ENCODE results near the gene NEMP1. TPM values are rescaled to one million over a fixed set of nuclear protein-coding genes. Genes with fewer than 3 reads are reported as not detected.

Gene NEMP1
- total and polyA plus RNA-seq, 10 of the 15 experiments (the other 5 are each of a cell fraction or from before 2014, with no cell fraction given): 4.0 to 45.9 (median 19.8) TPM

DNA sequence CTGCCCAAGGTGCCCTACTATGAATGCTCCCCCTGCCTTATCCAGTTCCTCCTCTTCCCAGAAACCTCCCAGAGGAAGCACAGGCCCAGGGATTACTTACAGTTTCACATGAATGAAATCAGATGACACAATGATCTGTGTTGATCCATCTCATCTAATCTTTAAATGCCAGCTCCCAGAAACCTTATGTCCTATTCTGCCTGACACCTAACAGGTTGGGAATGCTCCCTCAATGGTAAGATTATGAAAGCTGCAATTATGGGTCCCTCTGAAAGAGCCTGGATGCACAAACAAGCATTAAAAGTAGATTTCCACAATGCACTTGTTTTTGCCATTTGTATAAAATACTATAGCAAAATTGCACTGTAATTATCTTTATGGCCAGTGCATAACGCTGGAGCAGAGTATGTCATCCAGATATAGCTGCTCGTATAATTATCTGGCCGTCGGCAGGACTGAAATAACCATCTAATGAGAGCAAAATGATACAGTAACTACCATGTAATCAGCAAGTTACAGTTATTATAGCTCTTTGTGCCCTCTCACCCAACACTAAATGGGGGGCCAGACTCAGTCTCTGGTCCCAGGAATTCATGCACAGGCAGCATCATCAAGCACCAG is 67.9 kb downstream of the NEMP1 start:
- Histone ChIP-seq H4K20me1 (ENCODE audit: control insufficient read depth, insufficient read depth) (no peaks in the 10 kb centered on the region), H3K27me3 (replicated peaks in 1 of 2; ENCODE audit: control insufficient read depth in 2 of 2, insufficient read depth in 2 of 2, low read length in 1 of 2) (no peaks in the 10 kb centered on the region), H2AFZ (ENCODE audit: control insufficient read depth, low read depth, low read length) (no peak overlapping the region), H3K79me2 (ENCODE audit: control insufficient read depth, insufficient read depth, low read length) (peaks cover 4% of the 10 kb centered on the region), H3K4me2 (ENCODE audit: control insufficient read depth, insufficient read depth) (0 out of 2 replicates have a peak overlapping the region, but pooled peaks have one; percentile 72), H3K4me3 (no peak overlapping the region), H3K27ac (ENCODE audit: control insufficient read depth, insufficient read depth) (no peak overlapping the region), H3K36me3 (ENCODE audit: control insufficient read depth in 2 of 2, insufficient read depth in 2 of 2, low read length in 1 of 2) (no peaks in the 10 kb centered on the region), H3K4me1 (ENCODE audit: control insufficient read depth, insufficient read depth, low read length) (peaks cover 26% of the 10 kb centered on the region), H3K9me3 (replicated peaks; ENCODE audit: control insufficient read depth, insufficient read depth, low read length) (no peaks in the 10 kb centered on the region), H3K9ac (ENCODE audit: control insufficient read depth, insufficient read depth, low read length) (no peak overlapping the region)
- no peak for DNase-seq (ENCODE audit: low read depth, low spot score)
- WGBS (ENCODE audit: insufficient coverage, insufficient replicate concordance, low lambda C conversion rate, missing lambda C conversion rate): 72% methylated on average over 4 of the region's 4 CpGs
- intact Hi-C loops (cut with micrococcal nuclease; ENCODE audit: unreplicated experiment) (no loop called here), in situ Hi-C loops (cut with MboI) (no loop called here)
- SMC1A ChIA-PET (ENCODE audit: uncharacterized antibody, unreplicated experiment): interaction anchor here (1.0 to 9.2 kb wide), 5 partner anchors 20 to 248 kb away, joined by 3 to 54 read pairs (median 8); partner anchors contain the start of gene STAT6
- RAD21 ChIA-PET (ENCODE audit: unreplicated experiment): interaction anchor here (1.0 to 1.8 kb wide), 8 partner anchors 9 to 285 kb away, joined by 3 to 7 read pairs (median 4); partner anchors contain the start of genes NACA and STAT6
- CTCF ChIA-PET: interaction anchor here (0.8 to 9.5 kb wide), 10 partner anchors 9 to 362 kb away, joined by 3 to 117 read pairs (median 5); partner anchors contain the start of gene STAT6
- POLR2A ChIA-PET: interaction anchor here (1.6 kb wide), 1 partner anchor 101 kb away, joined by 7 read pairs; the partner anchor contains the start of gene STAT6
- BruUV-seq (replicated peaks): no TSS peak
- no peak for ATAC-seq
- FAIRE-seq: no peak
- TF ChIP-seq, protein P1, sequence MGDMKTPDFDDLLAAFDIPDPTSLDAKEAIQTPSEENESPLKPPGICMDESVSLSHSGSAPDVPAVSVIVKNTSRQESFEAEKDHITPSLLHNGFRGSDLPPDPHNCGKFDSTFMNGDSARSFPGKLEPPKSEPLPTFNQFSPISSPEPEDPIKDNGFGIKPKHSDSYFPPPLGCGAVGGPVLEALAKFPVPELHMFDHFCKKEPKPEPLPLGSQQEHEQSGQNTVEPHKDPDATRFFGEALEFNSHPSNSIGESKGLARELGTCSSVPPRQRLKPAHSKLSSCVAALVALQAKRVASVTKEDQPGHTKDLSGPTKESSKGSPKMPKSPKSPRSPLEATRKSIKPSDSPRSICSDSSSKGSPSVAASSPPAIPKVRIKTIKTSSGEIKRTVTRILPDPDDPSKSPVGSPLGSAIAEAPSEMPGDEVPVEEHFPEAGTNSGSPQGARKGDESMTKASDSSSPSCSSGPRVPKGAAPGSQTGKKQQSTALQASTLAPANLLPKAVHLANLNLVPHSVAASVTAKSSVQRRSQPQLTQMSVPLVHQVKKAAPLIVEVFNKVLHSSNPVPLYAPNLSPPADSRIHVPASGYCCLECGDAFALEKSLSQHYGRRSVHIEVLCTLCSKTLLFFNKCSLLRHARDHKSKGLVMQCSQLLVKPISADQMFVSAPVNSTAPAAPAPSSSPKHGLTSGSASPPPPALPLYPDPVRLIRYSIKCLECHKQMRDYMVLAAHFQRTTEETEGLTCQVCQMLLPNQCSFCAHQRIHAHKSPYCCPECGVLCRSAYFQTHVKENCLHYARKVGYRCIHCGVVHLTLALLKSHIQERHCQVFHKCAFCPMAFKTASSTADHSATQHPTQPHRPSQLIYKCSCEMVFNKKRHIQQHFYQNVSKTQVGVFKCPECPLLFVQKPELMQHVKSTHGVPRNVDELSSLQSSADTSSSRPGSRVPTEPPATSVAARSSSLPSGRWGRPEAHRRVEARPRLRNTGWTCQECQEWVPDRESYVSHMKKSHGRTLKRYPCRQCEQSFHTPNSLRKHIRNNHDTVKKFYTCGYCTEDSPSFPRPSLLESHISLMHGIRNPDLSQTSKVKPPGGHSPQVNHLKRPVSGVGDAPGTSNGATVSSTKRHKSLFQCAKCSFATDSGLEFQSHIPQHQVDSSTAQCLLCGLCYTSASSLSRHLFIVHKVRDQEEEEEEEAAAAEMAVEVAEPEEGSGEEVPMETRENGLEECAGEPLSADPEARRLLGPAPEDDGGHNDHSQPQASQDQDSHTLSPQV (IDR thresholded peaks at IDR 0.05): no peak
- no peak for TF ChIP-seq ZNF24 (IDR thresholded peaks at IDR 0.05)
- TF ChIP-seq WRNIP1 (IDR thresholded peaks at IDR 0.05; ENCODE audit: borderline replicate concordance, low read depth, low read length): no peak
- no peak for TF ChIP-seq MEF2B (IDR thresholded peaks at IDR 0.05; ENCODE audit: partially characterized antibody, poor library complexity, severe bottlenecking)
- no peak for TF ChIP-seq RELA (IDR thresholded peaks at IDR 0.05; ENCODE audit: borderline replicate concordance, partially characterized antibody)
- no peak for TF ChIP-seq ASH2L (IDR thresholded peaks at IDR 0.05; ENCODE audit: borderline replicate concordance, low read depth)
- TF ChIP-seq, protein P2, sequence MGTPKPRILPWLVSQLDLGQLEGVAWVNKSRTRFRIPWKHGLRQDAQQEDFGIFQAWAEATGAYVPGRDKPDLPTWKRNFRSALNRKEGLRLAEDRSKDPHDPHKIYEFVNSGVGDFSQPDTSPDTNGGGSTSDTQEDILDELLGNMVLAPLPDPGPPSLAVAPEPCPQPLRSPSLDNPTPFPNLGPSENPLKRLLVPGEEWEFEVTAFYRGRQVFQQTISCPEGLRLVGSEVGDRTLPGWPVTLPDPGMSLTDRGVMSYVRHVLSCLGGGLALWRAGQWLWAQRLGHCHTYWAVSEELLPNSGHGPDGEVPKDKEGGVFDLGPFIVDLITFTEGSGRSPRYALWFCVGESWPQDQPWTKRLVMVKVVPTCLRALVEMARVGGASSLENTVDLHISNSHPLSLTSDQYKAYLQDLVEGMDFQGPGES (IDR thresholded peaks at IDR 0.05): no peak
- TF ChIP-seq POU2F2 (IDR thresholded peaks at IDR 0.05; ENCODE audit: borderline replicate concordance, low read depth, low read length): no peak
- TF ChIP-seq, protein P3, sequence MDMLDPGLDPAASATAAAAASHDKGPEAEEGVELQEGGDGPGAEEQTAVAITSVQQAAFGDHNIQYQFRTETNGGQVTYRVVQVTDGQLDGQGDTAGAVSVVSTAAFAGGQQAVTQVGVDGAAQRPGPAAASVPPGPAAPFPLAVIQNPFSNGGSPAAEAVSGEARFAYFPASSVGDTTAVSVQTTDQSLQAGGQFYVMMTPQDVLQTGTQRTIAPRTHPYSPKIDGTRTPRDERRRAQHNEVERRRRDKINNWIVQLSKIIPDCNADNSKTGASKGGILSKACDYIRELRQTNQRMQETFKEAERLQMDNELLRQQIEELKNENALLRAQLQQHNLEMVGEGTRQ (IDR thresholded peaks at IDR 0.05; ENCODE audit: borderline replicate concordance, low read depth, low read length): no peak
- TF ChIP-seq, protein P4, sequence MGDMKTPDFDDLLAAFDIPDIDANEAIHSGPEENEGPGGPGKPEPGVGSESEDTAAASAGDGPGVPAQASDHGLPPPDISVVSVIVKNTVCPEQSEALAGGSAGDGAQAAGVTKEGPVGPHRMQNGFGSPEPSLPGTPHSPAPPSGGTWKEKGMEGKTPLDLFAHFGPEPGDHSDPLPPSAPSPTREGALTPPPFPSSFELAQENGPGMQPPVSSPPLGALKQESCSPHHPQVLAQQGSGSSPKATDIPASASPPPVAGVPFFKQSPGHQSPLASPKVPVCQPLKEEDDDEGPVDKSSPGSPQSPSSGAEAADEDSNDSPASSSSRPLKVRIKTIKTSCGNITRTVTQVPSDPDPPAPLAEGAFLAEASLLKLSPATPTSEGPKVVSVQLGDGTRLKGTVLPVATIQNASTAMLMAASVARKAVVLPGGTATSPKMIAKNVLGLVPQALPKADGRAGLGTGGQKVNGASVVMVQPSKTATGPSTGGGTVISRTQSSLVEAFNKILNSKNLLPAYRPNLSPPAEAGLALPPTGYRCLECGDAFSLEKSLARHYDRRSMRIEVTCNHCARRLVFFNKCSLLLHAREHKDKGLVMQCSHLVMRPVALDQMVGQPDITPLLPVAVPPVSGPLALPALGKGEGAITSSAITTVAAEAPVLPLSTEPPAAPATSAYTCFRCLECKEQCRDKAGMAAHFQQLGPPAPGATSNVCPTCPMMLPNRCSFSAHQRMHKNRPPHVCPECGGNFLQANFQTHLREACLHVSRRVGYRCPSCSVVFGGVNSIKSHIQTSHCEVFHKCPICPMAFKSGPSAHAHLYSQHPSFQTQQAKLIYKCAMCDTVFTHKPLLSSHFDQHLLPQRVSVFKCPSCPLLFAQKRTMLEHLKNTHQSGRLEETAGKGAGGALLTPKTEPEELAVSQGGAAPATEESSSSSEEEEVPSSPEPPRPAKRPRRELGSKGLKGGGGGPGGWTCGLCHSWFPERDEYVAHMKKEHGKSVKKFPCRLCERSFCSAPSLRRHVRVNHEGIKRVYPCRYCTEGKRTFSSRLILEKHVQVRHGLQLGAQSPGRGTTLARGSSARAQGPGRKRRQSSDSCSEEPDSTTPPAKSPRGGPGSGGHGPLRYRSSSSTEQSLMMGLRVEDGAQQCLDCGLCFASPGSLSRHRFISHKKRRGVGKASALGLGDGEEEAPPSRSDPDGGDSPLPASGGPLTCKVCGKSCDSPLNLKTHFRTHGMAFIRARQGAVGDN (IDR thresholded peaks at IDR 0.05): no peak
- TF ChIP-seq CHD4 (IDR thresholded peaks at IDR 0.05): no peak
- TF ChIP-seq SUZ12 (IDR thresholded peaks at IDR 0.05; ENCODE audit: unreplicated experiment): no peak
